Epidermal melanocyte (primary cell): Measurements from ENCODE around the gene LSAMP.

Source experiments
- DNase-seq: peaks from one replicate; pipeline ENCODE4 v3.0.0; 2011; ENCODE audit warnings: low spot score; ENCODE audit not compliant: insufficient read length

Gene LSAMP

DNA sequence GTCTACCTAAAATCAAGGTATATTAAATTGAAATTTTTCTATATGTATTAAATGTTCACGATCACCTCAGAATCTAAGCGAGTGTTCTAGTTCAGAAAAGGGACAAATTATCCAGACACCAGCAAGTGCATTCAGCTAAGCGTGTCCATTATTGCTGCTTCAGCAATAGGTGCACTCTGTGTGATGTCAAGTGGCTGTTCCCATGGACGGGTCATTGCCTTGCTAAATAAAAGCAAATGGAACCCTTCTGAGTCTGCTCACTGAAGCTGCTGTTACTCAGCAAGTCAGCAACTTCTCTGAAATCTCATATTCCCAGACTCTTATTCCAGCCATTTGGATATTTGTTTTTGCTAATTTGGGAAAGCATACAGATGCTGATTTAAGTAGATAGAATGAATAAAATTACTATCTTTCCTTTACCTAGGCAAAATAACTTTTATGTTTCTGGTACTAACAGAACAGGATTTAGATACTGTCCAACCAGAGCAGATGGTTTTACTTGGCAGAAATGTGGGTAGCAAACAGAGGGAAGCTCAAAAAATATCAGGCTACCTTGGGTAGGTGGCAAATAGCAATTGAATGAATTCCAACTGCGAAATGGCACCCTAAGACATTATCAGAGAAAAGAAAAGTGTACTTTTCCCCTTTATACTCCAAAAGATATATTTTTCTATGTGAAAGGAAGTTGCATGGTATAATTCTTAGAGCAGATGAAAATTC, 415.0 kb downstream of the LSAMP start:
- no peak for DNase-seq

DNA sequence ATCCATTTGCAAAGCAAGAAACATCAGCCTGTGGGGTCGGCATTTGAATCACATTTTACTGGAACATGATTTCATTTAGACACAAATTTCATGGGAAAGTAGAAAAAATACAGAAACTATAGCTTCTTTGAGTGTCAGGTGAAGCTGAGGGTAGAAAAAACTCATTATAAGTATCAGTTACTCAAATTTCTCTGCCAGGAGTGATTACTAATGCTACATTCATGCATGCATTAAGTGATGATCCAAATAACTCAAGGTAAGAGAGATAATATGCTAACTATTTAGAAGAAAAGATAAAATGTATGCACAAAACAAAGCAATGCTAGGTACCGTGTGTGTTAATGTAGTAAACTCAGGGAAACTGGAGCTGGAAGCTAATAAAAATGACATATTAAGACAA, 416.0 kb downstream of the LSAMP start:
- DNase-seq: no peak

DNA sequence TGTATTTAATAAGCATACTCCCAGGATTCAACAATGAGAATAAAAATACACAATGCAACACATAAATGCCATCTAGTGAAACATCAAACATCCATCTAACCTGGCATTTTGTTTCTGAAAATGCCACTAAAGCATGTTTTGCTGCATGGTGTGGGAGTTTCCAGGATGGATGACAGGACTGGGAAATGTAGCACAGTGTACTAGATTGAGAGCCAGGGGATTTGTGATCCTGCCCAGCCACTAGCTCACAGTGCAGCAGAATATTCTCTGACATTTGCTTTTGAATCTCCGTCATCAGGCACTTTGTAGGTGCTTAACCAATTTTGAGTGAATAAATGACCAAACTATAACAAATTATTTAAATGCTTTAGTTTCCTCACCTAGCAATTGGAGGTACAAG, 417.1 kb downstream of the LSAMP start:
- DNase-seq: no peak

DNA sequence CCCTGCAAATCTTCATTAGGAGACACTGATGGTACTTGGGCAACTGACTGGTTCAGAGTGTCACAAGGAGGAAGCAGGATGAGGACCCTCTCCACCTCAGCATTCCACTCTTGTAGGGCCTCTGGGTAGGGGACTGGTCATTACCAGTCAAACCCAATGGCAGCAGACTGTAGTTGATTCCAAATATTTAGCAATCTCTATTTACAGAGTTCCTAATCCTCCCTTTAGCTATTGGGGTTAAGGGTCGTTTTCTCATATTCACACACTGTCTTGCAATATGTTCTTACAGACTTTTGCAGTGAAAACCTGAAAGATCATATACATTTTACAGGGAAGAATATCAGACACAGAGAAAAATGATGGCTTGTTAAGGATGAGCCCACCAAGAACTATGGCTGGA, 424.3 kb downstream of the LSAMP start:
- no peak for DNase-seq

DNA sequence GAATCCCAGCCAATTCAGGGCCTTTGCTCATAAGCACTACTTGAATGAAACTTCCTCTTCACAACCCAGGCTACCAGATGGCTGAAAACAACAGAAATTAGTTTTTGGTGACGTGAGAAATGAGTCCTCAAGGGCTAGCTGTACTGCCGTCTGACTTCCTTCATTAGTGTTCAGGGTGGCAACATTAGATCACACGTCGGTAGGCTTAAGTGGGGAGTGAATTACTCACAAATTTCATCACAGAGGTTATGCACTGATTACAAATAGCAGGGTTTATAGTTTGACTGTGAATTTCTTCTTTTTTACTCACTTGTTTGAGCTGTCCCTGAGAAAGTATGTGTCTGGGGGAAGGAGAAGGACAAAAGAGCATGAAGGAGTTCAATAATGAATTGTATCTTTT, 424.8 kb downstream of the LSAMP start:
- DNase-seq: no peak

DNA sequence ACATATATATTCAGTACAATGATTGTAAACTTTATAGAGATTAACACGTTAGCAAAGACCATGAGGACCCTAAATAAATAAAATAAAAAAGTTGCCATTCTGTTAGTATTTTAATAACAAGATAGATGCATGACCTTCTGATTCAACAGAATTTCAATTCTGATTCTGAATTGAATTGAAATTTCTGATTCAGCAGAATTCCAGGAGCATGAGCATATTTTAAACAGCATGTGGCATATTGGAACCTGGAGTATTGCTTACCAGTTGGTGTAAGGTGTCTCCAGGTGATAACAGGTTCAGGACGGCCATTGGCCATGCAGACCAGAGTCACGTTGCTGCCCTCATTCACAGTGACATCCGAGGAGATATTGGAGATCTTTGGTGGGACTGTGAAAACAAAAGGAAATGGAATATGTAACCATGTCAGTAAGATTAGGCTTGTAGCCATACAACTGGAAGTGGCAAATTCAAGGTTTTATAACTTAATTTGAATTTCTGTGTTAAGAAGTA, 426.0 kb downstream of the LSAMP start:
- no peak for DNase-seq

DNA sequence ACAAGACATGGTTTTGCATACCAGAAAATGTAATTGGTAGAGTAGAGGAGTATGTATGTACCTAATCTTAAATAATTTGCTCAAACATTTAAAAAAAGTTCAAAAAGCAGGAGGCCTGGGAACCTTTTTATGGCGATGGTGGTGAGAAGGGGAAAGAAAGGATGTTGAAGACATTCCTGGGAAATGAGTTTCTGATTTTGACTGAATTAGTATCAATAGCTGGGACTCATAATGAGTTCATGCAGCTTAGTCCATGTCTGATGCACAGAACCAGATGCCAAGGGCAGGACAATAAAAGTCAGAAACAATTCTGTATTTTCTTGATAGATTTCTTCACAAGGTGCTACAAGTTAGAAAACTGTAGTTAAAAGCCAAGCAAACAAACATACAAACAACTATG, 426.6 kb downstream of the LSAMP start:
- DNase-seq: no peak

DNA sequence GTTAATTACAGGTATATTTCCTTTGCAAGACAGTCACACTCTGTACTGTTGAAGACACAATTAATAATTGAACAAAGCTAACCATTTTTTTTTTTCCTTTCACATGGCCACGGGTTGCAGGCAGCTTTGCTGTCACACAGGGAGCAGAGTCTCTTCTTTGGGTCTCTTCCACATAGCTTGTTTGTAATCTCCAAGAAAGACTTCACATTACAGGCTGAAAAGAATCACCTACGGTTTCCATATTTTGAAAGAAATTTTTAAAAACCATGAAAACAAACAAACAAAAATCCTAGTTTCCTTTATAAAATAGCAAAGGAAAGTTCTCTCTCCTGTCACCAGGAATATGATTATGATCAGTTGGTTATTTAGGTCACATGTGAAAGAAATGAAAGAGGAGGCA, 429.4 kb downstream of the LSAMP start:
- DNase-seq: no peak

DNA sequence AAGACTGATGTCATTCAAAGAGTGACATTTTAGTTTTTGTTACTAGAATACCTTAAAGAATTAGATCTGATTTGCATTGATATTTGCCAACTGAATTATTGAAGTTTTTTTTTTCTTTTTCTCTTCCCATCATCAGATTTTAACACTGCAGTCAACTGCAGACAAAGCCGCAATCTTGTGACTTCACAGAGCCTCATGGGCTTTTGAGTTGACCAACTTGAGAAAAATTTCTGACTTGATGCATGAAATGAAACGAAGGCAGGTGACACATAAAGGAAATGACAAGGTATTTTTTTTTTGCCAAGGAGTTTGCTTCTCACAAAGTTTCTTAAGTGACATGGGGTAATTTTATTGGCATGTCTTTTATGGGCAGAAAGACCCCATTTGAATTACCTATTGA, 438.3 kb downstream of the LSAMP start:
- DNase-seq: no peak

DNA sequence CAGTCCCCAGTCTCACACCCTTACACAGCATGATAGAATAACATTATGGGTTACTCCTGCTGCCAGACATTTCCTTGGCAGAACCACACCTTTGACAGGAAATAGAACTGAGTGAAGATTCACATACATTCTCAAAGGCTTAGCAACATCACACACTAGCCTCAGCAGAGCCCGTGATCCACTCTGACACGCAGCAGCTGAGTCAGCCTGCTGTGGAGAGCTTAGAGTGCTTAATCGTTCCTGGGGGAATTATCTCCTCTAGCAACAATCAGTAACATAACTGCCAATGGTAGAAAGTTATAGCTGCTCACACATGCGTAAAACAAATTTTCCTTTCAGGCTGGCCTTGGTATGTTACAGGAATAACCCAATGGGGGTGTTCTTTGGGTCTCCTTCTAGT, 439.9 kb downstream of the LSAMP start:
- no peak for DNase-seq

DNA sequence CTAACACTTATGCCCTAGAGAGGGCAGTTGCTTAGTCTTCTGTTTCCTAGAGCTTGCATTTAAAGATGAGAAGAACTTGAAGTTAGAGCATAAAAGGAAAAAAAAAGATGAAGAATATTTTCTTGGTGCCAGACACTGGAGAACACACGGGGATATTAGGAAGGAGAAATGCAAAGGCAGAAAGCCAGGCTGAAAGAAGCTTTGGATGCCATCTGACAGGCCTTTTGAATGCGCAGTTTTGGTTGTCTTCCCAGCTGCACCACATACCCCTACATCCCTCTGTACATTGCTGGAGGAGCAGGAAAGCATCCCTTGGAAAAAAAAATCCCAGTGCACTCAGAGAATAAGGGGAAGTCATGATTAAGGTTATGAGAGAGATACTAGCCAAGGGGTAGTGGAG, 443.1 kb downstream of the LSAMP start:
- no peak for DNase-seq

DNA sequence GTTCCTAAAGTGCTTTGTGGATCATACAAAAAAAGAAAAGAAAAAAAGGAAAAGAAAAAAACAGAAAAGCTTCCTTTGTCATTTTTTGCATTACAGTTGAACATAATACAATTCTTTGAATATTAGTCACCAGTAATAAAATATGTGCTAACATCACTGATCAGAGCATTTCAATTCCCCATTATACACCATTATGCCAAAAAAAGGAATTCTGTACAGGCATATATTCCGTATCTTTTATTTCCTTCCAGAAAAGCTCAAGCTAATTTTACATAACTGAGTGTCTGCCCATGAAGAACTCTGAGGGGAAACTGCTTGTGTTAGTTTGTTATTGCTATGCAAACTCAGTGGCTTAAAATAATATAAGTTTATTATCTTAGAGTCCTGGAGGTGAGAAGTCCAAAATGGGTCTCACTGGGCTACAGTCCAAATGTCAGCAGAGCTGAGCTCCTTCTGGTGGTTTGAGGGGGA, 444.1 kb downstream of the LSAMP start:
- no peak for DNase-seq

DNA sequence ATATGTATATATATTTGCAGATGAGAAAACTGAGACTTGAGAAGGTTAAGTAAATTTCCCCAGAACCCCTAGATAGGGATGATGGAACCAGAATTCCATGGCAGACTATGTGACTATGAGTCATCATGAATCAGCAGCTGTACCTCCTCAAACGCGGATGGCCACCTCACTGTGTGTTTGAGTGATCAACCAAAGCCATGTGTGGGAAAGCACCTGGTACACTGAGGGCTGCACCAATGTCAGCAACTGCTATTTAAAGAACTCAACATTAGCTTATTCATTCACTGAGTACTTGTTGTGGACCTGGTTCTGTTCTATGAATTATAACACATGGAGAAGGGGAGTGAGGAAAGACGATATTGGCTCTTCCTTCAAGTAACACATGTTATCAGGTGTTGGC, 445.0 kb downstream of the LSAMP start:
- DNase-seq: no peak

DNA sequence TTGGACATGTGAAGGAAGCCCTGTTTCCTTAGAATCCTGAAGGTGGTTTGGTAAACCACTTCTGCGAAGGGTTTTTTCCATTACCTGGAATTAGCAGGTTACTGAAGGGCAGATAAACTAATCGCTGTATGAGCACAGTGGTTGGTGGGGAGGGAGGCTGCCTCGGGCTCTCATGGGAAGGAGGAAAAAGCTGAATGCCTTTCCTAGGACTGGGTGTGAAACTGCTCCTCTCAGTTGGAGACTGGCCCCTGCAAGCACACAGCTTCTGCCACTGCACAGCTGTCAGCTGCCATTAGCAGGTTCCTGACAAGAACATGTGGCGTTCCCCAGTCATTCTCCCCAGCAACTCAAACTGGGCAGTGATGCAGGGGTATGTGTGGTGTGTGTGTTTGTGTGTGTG, 445.7 kb downstream of the LSAMP start:
- no peak for DNase-seq

DNA sequence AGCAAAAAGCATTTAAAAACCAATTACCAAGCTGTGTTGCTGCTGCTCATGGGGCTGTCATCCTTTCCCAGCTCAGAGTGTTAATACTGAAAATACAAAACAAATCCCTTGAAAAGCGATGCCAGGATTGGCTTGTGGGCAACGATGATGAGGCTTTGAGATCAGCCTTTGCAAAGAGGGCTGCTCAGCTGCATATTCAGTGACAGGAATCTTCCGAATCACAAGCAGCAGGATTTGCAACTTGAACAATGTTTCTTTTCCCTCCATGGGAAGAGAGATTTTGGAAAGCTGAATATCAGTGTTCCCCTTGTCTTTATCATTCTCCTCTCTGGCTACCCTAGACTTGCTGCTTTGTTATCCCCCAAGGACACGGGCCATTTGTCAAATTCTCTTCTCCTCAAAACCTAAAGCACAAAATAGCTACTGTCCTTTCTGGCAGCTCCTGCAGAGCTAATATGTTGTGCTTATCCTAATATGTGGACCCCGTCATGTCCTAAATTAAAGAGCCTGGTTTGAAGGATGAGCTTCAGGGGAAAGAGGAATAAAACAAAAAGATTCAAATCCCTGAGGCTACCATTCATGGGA, 446.2 kb downstream of the LSAMP start:
- DNase-seq: no peak

DNA sequence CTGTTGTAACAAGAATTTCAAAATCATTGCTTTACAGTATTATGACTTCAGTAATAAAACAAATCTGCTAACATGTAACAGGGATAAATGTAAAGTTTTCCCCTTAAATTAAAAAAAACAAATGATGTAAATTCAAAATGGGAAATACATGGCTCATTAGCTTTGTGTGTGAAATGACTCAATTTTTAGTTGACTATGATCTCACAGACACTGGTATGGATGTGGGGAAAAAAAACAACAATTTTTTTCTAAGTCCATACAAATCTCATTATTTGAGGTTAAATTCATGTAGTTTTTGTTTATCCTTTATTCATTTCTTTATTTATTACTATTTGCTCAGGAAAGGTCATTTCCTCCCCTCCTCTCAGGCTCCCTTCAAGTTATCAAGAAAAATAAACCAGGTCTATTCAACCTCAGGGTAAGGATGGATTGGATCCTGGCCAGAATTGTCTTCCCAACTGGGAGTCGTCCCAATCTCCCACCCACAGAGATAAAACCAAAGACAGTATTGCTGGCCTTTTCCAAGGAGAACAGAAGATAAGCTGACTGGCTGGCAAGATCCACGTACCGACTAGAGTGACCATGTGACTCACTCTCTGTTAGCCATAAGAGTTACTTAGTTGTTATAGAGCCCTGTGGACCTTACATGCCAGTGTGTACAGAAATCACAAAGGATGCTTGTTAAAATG, 448.7 kb downstream of the LSAMP start:
- DNase-seq: no peak

DNA sequence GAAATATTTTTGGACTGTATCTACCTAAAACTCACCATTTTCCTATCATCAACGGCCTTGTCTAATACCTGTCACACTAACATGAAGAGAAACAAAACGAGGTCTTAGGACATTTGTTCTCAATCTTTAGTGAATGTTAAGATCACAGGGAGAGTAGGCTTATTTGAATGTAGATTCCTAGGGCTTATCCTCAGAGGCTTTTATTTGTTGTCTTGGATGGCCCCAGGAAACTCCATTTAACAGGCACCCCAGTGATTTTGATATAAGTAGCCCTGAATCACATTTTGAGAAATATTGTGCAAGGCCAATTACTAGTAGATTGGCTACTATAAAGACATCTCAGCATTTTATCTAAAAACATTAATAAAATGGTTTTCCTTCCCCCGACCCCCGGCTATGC, 454.6 kb downstream of the LSAMP start:
- DNase-seq: no peak

DNA sequence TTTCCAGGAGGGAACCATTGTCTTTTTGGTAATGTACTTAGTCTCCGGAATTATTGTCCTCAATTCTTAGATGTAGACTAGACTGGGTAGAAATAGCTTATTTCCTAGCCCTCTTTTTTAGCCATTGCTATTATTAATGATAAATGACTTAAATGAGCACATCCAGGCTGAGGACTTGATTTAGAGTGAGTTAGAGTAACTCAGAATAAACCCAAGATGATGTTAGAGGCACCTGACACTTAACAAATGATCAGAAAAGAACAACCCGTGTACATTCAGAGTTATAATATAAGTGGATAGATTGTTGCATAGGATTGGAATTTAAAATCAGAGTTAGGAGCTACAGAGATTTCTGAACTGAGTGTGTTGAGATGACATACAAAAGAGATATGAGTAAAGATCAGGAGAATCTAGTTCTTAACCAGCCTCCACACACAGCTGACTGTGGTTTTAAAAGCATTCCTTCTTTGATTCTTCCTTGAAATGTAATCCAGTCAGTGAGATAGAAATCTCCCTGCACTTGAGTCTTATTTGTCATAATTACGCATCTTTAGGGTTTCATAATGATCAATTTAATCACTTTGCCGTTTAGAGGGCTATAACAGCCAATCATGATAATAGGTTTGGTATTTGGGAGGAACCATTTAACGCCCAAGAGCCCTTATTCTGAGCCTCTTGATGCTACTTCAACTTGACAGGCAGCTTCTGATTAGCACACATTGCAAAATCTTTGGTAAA, 455.4 kb downstream of the LSAMP start:
- DNase-seq: no peak

DNA sequence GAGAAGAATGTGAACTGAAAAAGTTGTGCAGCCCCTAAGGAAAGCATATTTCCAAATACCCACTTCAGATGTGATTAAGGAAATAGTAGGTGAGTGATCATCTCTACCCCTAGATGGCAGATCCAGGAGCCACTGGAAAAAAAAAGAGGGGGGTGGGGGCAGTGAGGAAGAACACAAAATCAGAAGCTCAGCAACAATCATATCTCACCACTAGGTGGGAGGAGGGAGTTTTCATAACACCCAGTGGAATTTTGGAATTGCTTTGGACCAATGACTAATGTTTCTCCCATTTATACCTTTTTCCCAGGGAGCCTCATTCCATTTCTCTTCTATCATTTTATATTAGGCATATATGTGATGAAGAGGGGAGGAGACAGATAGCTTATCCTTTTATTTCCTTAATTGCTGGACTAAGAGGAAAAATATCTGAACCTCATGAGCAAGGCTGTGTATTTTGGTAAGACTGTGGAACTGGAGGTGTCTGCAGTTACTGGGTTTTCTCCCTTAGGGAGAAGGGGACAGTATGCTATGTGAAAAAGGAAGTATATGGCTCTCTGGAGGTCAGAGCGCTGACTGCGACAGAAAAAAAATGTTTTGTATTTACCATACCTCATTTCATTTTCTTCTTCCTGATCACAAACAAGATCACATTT, 458.6 kb downstream of the LSAMP start:
- no peak for DNase-seq

DNA sequence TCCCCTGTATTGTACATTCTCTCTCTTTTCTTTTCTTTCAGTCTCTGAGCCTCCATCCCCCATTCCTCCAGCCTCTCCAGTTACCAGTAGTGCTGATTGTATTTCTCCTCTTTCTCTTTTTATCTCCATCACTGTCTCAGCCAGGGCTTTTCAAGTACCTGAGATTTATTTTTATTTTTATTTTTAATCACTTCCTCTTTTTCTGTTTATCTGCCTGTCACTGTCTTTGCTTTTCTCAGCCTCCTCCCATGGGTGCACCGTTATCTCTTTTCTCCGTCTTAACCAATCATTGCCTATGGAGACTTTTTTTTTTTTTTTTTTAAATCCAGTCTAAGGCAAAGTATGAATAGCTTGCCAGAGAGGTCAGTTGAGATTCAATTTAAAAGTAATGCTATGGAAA, 462.7 kb downstream of the LSAMP start:
- DNase-seq: no peak

DNA sequence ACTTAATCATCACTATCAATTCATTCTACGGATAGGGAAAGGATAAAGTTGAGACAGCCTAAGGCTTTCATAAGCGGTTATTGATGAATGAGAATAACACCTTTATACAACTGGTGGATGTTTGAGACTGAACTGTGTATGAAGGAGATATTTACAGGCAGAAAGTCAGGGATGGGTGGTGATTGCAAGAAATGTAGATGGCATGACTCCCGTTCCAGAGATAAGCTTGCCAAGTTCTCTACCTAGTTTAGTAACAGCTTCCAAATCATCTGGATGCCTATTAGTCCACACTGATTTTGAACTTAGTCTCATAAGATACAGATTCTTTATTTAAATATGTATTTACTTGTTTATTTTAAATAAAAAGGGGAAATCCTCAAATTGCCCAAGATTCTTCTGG, 463.2 kb downstream of the LSAMP start:
- DNase-seq: no peak
